ENCODE results near the gene SASS6.

Gene SASS6

GRCh38 chr1:100039591-100039990 lies 93.1 kb downstream of the SASS6 start:
- no peak for DNase-seq

- peak; percentile 79 for DNase-seq
Measured at GRCh38 chr1:100038660-100039287, 94.0 kb downstream of the SASS6 start.

GRCh38 chr1:100037927-100038659 lies 94.6 kb downstream of the SASS6 start:
- peak; percentile 96 for DNase-seq

- DNase-seq: no peak
Measured at GRCh38 chr1:100037656-100037926, 95.1 kb downstream of the SASS6 start.

- peak; percentile 51 for DNase-seq
Measured at GRCh38 chr1:100036718-100037655, 95.7 kb downstream of the SASS6 start.

GRCh38 chr1:100035214-100035613 lies 97.5 kb downstream of the SASS6 start:
- no peak for DNase-seq

- peak; percentile 77 for DNase-seq
Measured at GRCh38 chr1:100034470-100034869, 98.3 kb downstream of the SASS6 start.
